WTC11 (cell line): Measurements from ENCODE around the gene NAT8L. TPM values are rescaled to one million over a fixed set of nuclear protein-coding genes. Genes with fewer than 3 reads are reported as not detected.

ENCODE experiments used
- ATAC-seq: fragments of 200-7000 bp; cut with Tn5 transposase; 2 replicates; pipeline ENCODE4 v1.10.0; 2021; ENCODE audit warnings: mild to moderate bottlenecking, moderate library complexity
- CTCF ChIA-PET: fragments of 300-600 bp; sonication (Branson Sonifier 250); formaldehyde crosslinking; loops from one replicate; lab custom pipeline; 2021; ENCODE audit warnings: antibody characterized with exemption; lab: Charles Lee
- POLR2A ChIA-PET: fragments of 350-600 bp; sonication (Branson Sonifier 250); formaldehyde crosslinking; loops from one replicate; lab custom pipeline; 2021; ENCODE audit warnings: antibody characterized with exemption; lab: Charles Lee
- DNase-seq: peaks from one replicate; pipeline ENCODE4 v3.0.0; 2021; ENCODE audit warnings: low spot score
- H3K27ac Mint-ChIP-seq: 2 replicates; pipeline ENCODE4 v1.8.0; 2021; ENCODE audit warnings: mixed read lengths
- H3K27me3 Mint-ChIP-seq: 2 replicates; pipeline ENCODE4 v1.8.0; 2021; ENCODE audit warnings: low read depth, mild to moderate bottlenecking, moderate library complexity, mixed read lengths
- H3K36me3 Mint-ChIP-seq: 2 replicates; pipeline ENCODE4 v1.8.0; 2021; ENCODE audit warnings: mixed read lengths
- H3K4me1 Mint-ChIP-seq: 2 replicates; pipeline ENCODE4 v1.8.0; 2022; ENCODE audit warnings: mixed read lengths
- H3K4me3 Mint-ChIP-seq: 2 replicates; pipeline ENCODE4 v1.8.0; 2021; ENCODE audit warnings: mild to moderate bottlenecking, moderate library complexity, mixed read lengths
- H3K9me3 Mint-ChIP-seq: 2 replicates; pipeline ENCODE4 v1.8.0; 2021; ENCODE audit warnings: mixed read lengths
- AR ChIP-seq: fragments of 250-450 bp; sonication (Bioruptor Pico); IDR thresholded peaks from 2 replicates; pipeline ENCODE4 v1.9.0; 2021; ENCODE audit warnings: mild to moderate bottlenecking
- ATF1 ChIP-seq: sonication (generic); formaldehyde crosslinking; IDR thresholded peaks from 2 replicates; pipeline ENCODE4 v1.8.1; 2023; ENCODE audit warnings: mild to moderate bottlenecking, moderate library complexity, missing genetic modification reagents
- CBFB ChIP-seq: sonication (generic); formaldehyde crosslinking; IDR thresholded peaks from 2 replicates; pipeline ENCODE4 v1.8.1; 2022; ENCODE audit warnings: mild to moderate bottlenecking, low read depth, missing genetic modification reagents
- CREB1 ChIP-seq: sonication (generic); formaldehyde crosslinking; IDR thresholded peaks from 2 replicates; pipeline ENCODE4 v1.8.0; 2023; ENCODE audit warnings: mild to moderate bottlenecking, missing genetic modification reagents
- ESRRA ChIP-seq: sonication (generic); formaldehyde crosslinking; IDR thresholded peaks from 2 replicates; pipeline ENCODE4 v1.8.1; 2022; ENCODE audit warnings: mild to moderate bottlenecking, missing genetic modification reagents, borderline replicate concordance
- KAT7 ChIP-seq: sonication (generic); formaldehyde crosslinking; IDR thresholded peaks from 2 replicates; pipeline ENCODE4 v1.8.1; 2023; ENCODE audit warnings: missing genetic modification reagents, mild to moderate bottlenecking, borderline replicate concordance
- MLX ChIP-seq: sonication (generic); formaldehyde crosslinking; IDR thresholded peaks from 2 replicates; pipeline ENCODE4 v1.8.1; 2023; ENCODE audit warnings: mild to moderate bottlenecking, missing genetic modification reagents, moderate library complexity
- NFE2L1 ChIP-seq: sonication (generic); formaldehyde crosslinking; IDR thresholded peaks from 2 replicates; pipeline ENCODE4 v1.8.1; 2023; ENCODE audit warnings: missing genetic modification reagents
- NR3C1 ChIP-seq: sonication (generic); formaldehyde crosslinking; conservative IDR thresholded peaks from 2 replicates; pipeline ENCODE4 v1.8.1; 2023; ENCODE audit warnings: low read depth, mild to moderate bottlenecking, missing genetic modification reagents
- OVOL2 ChIP-seq: fragments of 250-450 bp; sonication (Bioruptor Pico); IDR thresholded peaks from 2 replicates; pipeline ENCODE4 v1.9.0; 2021; ENCODE audit warnings: mild to moderate bottlenecking, borderline replicate concordance
- PRRX2 ChIP-seq: fragments of 250-450 bp; sonication (Bioruptor Pico); IDR thresholded peaks from 2 replicates; pipeline ENCODE4 v1.8.0; 2021; ENCODE audit warnings: mild to moderate bottlenecking
- RELA ChIP-seq: sonication (generic); formaldehyde crosslinking; IDR thresholded peaks from 2 replicates; pipeline ENCODE4 v1.8.1; 2022; ENCODE audit warnings: missing genetic modification reagents, mild to moderate bottlenecking, borderline replicate concordance
- SMAD3 ChIP-seq: sonication (generic); formaldehyde crosslinking; IDR thresholded peaks from 2 replicates; pipeline ENCODE4 v1.8.0; 2022; ENCODE audit warnings: missing genetic modification reagents, mild to moderate bottlenecking, borderline replicate concordance
- USF2 ChIP-seq: sonication (generic); formaldehyde crosslinking; IDR thresholded peaks from 2 replicates; pipeline ENCODE4 v1.8.1; 2023; ENCODE audit warnings: mild to moderate bottlenecking, missing genetic modification reagents, moderate library complexity
- ZBTB21 ChIP-seq: sonication (generic); formaldehyde crosslinking; IDR thresholded peaks from 2 replicates; pipeline ENCODE4 v1.8.1; 2023; ENCODE audit warnings: mild to moderate bottlenecking, missing genetic modification reagents, borderline replicate concordance
- ZMAT4 ChIP-seq: fragments of 250-450 bp; sonication (Bioruptor Pico); IDR thresholded peaks from 2 replicates; pipeline ENCODE4 v1.9.0; 2021; ENCODE audit warnings: mild to moderate bottlenecking
- ZNF121 ChIP-seq: sonication (generic); formaldehyde crosslinking; IDR thresholded peaks from 2 replicates; pipeline ENCODE4 v1.8.0; 2023; ENCODE audit warnings: missing genetic modification reagents
- ZNF396 ChIP-seq: fragments of 250-450 bp; sonication (Bioruptor Pico); IDR thresholded peaks from 2 replicates; pipeline ENCODE4 v1.8.0; 2021; ENCODE audit warnings: mild to moderate bottlenecking, moderate library complexity, borderline replicate concordance
- ZNF416 ChIP-seq: fragments of 250-450 bp; sonication (Bioruptor Pico); IDR thresholded peaks from 2 replicates; pipeline ENCODE4 v1.9.0; 2021; ENCODE audit warnings: mild to moderate bottlenecking, inconsistent platforms
- ZNF512 ChIP-seq: sonication (generic); formaldehyde crosslinking; IDR thresholded peaks from 2 replicates; pipeline ENCODE4 v1.8.1; 2022; ENCODE audit warnings: missing genetic modification reagents, borderline replicate concordance
- total RNA-seq: library from RNA; stranded (reverse); gene quantifications from 3 replicates; pipeline ENCODE4 v1.2.3, GENCODE V29; 2021

The NAT8L gene
- total RNA-seq, 1 experiment from 2014 or later: 20.0 TPM

GRCh38 chr4:2075987-2076907 is 17.1 kb downstream of the NAT8L start (continued):
- no peak for TF ChIP-seq ZMAT4 (CRISPR knock-in tag)
- no peak for TF ChIP-seq RELA (CRISPR knock-in tag)
- TF ChIP-seq ESRRA (CRISPR knock-in tag): no peak
- no peak for TF ChIP-seq CBFB
- no peak for TF ChIP-seq CREB1 (CRISPR knock-in tag)

- no peak for DNase-seq
- TF ChIP-seq SMAD3 (CRISPR knock-in tag) (no peak), ZBTB21 (CRISPR knock-in tag) (no peak), NFE2L1 (no peak), AR (CRISPR knock-in tag) (no peak), CBFB (no peak), ZNF396 (CRISPR knock-in tag) (no peak), ZNF121 (CRISPR knock-in tag) (no peak), KAT7 (CRISPR knock-in tag) (no peak), ZNF416 (CRISPR knock-in tag) (no peak), ATF1 (CRISPR knock-in tag) (no peak)
- CTCF ChIA-PET: interaction anchor here (1.0 kb wide), 1 partner anchor 35 kb away, joined by 3 read pairs; a partner anchor contains a TSS
Observed at GRCh38 chr4:2076908-2077536, 17.9 kb downstream of the NAT8L start.

GRCh38 chr4:2077537-2078460 is 18.7 kb downstream of the NAT8L start:
- H3K36me3 Mint-ChIP-seq: no peaks in the 10 kb centered on the region
- H3K27ac Mint-ChIP-seq: no peak overlapping the region
- no peaks in the 10 kb centered on the region for H3K4me1 Mint-ChIP-seq
- no peaks in the 10 kb centered on the region for H3K27me3 Mint-ChIP-seq
- CTCF ChIA-PET: no interaction called here
- no peak for ATAC-seq
- no peak for DNase-seq
- no peak for TF ChIP-seq ZNF512 (CRISPR knock-in tag)
- TF ChIP-seq OVOL2 (CRISPR knock-in tag): no peak
- no peak for TF ChIP-seq USF2 (CRISPR knock-in tag)
- no peak for TF ChIP-seq NR3C1 (CRISPR knock-in tag)
- no peak for TF ChIP-seq MLX
- no peak for TF ChIP-seq PRRX2 (CRISPR knock-in tag)
- no peaks in the 10 kb centered on the region for H3K9me3 Mint-ChIP-seq
- H3K4me3 Mint-ChIP-seq: no peak overlapping the region
- POLR2A ChIA-PET: interaction anchor here (0.7 kb wide), 1 partner anchor 64 kb away, joined by 3 read pairs; no protein-coding TSS in a partner anchor

More at GRCh38 chr4:2076908-2077536, 17.9 kb downstream of the NAT8L start:
- ATAC-seq: no peak
- Mint-ChIP-seq H3K27me3 (no peaks in the 10 kb centered on the region), H3K36me3 (no peaks in the 10 kb centered on the region), H3K27ac (no peak overlapping the region), H3K4me1 (no peaks in the 10 kb centered on the region), H3K4me3 (no peak overlapping the region), H3K9me3 (no peaks in the 10 kb centered on the region)
- POLR2A ChIA-PET: no interaction called here
